ENCODE data around the gene TXNRD1.

TXNRD1 gene

DNA sequence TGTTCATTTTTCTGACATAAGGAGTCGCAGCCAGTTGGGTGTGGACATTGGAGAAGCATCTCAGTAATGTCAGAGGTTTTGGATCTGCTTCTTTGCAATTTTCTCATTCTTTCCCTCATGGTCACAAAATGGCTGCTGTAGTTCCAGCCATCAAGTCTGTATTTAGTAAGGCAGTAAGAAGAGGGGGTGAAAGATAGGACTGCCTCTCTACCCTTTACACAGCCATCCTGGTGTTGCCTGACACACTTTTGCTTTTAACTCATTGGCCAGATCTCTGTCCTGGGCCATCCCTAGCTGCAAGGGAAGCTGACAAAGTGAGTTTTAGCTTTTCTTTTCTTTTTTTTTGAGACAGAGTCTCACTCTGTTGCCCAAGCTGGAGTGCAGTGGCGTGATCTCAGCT lies 154.1 kb downstream of the TXNRD1 start:
- H3K27ac ChIP-seq (ENCODE audit: low read depth in 2 of 2, low read length in 2 of 2): no peak overlapping the region
- no peaks in the 10 kb centered on the region for H3K27me3 ChIP-seq (ENCODE audit: control insufficient read depth in 2 of 2, insufficient read depth in 2 of 2, low read length in 2 of 2)
- no peaks in the 10 kb centered on the region for H3K4me1 ChIP-seq (ENCODE audit: control insufficient read depth in 2 of 2, insufficient read depth in 2 of 2, low read length in 2 of 2)
- peaks cover 2 to 8% of the 10 kb centered on the region in 2 donors for H3K9me3 ChIP-seq (ENCODE audit: control insufficient read depth in 2 of 2, low read length in 2 of 2)
- no peaks in the 10 kb centered on the region for H3K36me3 ChIP-seq (ENCODE audit: control insufficient read depth in 2 of 2, insufficient read depth in 2 of 2, low read length in 2 of 2)
- H3K9ac ChIP-seq (ENCODE audit: low read depth in 1 of 2, low read length in 2 of 2): no peak overlapping the region
- H3K4me3 ChIP-seq (ENCODE audit: low read length in 2 of 2): no peak overlapping the region

DNA sequence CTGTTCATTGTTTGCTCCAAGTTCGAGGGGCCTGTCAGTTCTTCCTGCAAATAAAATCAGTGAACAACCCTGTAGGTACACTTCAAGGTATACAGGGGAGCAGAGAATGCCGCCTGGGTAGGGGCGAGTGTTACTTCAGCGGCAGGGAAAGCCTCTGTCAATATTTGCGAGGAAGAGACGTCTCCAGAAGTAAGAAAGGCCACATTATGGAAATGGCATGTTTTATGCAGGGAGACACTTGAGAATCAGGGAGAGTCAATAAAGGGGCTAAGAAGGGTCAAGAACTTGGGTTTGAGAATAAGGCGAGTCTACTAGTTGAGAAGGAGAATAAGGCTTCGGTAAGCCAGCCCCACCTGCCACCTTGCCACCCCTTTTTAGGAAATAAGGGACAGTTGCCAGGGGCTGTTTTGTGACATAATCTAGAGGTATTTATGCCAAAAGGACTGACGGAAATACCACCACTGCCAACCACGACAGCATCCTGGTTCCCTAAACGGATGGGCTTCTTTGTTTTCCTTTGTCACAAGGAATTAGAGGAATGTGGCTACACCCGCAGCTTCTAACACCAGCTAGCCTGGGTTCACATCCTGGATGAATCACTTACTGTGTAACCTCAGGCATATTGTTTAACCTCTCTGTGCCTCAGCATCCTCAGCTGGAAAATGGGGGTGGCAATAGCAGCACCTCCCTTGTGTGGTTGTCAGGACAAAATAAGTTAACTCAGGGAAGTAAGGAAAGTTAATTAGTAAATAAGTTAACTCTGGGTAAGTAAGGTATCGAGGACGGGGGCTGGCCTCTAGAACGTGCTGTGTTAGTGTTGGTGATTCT lies 155.7 kb downstream of the TXNRD1 start:
- peaks cover 2 to 8% of the 10 kb centered on the region in 2 donors for H3K9me3 ChIP-seq (ENCODE audit: control insufficient read depth in 2 of 2, low read length in 2 of 2)
- H3K4me1 ChIP-seq (ENCODE audit: control insufficient read depth in 2 of 2, insufficient read depth in 2 of 2, low read length in 2 of 2): no peaks in the 10 kb centered on the region
- H3K9ac ChIP-seq (ENCODE audit: low read depth in 1 of 2, low read length in 2 of 2): no peak overlapping the region
- no peaks in the 10 kb centered on the region for H3K27me3 ChIP-seq (ENCODE audit: control insufficient read depth in 2 of 2, insufficient read depth in 2 of 2, low read length in 2 of 2)
- H3K4me3 ChIP-seq (ENCODE audit: low read length in 2 of 2): no peak overlapping the region
- no peak overlapping the region for H3K27ac ChIP-seq (ENCODE audit: low read depth in 2 of 2, low read length in 2 of 2)
- no peaks in the 10 kb centered on the region for H3K36me3 ChIP-seq (ENCODE audit: control insufficient read depth in 2 of 2, insufficient read depth in 2 of 2, low read length in 2 of 2)

DNA sequence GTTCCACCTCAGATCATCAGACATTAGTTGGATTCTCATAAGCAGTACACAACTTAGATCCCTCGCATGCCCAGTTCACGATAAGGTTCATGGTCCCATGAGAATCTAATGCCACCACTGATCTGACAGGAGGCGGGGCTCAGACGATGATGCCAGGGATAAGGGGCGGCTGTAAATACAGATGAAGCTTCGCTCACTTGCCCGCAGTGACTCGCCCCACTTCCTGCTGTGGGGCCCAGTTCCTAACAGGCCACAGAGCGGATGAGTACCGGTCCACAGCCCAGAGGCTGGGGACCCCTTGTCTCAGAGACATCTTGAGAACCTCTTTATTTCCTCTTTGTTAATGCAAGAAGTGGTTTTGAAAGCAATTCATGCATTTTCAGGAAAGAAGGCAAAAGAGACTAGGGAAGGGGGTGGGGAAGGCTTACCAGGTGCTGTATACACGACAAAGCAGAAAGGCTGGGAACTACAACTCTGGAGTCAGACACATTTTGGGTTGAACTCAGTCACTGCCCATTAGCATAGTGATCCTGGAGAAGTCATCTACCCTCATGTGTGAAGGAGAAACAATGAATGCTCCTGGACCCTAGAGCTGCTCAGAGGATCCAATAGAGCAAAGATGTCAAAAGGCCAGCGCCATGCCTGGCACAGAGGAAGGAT lies 156.6 kb downstream of the TXNRD1 start:
- H3K4me1 ChIP-seq (ENCODE audit: control insufficient read depth in 2 of 2, insufficient read depth in 2 of 2, low read length in 2 of 2): no peaks in the 10 kb centered on the region
- H3K27ac ChIP-seq (ENCODE audit: low read depth in 2 of 2, low read length in 2 of 2): no peak overlapping the region
- no peaks in the 10 kb centered on the region for H3K27me3 ChIP-seq (ENCODE audit: control insufficient read depth in 2 of 2, insufficient read depth in 2 of 2, low read length in 2 of 2)
- no peaks in the 10 kb centered on the region for H3K36me3 ChIP-seq (ENCODE audit: control insufficient read depth in 2 of 2, insufficient read depth in 2 of 2, low read length in 2 of 2)
- no peak overlapping the region for H3K9ac ChIP-seq (ENCODE audit: low read depth in 1 of 2, low read length in 2 of 2)
- no peak overlapping the region for H3K4me3 ChIP-seq (ENCODE audit: low read length in 2 of 2)
- H3K9me3 ChIP-seq (ENCODE audit: control insufficient read depth in 2 of 2, low read length in 2 of 2): peaks cover 2 to 8% of the 10 kb centered on the region in 2 donors

DNA sequence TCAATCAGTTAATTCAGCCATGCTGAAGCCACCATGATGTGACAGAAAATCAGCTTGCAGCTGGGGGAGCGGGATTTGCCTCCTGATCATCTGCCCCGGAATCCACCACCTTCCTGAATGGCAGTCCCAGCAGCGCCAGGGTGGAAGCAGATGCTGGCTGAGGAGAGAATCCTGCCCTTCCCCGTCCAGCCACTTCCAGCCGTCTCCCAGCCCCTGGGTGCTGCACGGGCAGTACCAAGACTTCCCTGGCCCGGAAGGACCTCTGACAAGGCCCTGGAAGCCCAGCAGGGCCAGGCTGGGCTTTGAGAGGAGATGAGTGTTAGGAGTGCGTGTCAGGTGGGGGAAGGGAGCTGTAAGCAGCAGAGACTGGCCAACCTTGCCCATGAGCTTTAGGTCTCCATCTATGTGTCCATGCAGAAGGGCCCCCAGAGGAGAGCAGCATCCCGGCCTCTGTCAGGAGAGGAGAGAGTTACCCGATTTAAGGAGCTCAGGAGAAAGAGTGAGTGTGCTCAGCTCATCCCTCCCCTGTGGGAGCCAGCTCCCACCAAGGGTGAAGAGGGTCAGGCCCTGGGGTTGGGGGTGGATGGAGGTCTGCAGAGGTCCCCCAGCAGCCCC lies 157.2 kb downstream of the TXNRD1 start:
- peaks cover 2 to 8% of the 10 kb centered on the region in 2 donors for H3K9me3 ChIP-seq (ENCODE audit: control insufficient read depth in 2 of 2, low read length in 2 of 2)
- H3K36me3 ChIP-seq (ENCODE audit: control insufficient read depth in 2 of 2, insufficient read depth in 2 of 2, low read length in 2 of 2): no peaks in the 10 kb centered on the region
- H3K27ac ChIP-seq (ENCODE audit: low read depth in 2 of 2, low read length in 2 of 2): no peak overlapping the region
- no peaks in the 10 kb centered on the region for H3K4me1 ChIP-seq (ENCODE audit: control insufficient read depth in 2 of 2, insufficient read depth in 2 of 2, low read length in 2 of 2)
- H3K27me3 ChIP-seq (ENCODE audit: control insufficient read depth in 2 of 2, insufficient read depth in 2 of 2, low read length in 2 of 2): no peaks in the 10 kb centered on the region
- H3K9ac ChIP-seq (ENCODE audit: low read depth in 1 of 2, low read length in 2 of 2): no peak overlapping the region
- H3K4me3 ChIP-seq (ENCODE audit: low read length in 2 of 2): no peak overlapping the region

DNA sequence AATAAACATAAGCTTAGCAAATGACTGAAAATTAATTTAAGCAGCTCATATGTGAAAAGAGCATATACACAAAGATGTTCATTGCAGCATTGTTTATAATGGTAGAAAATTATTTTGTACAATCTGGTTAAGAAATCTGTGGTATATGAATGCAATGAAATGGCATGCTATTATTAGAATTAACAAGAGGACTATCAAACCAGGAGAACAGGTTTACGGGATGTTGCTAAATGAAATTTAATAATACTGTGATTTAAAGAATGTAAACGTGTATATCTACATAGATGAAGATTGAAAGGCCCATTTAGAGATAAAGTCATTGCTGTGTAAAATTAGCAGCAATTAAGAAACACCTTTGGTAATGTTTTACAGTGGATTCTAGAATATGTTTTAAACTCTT lies 158.5 kb downstream of the TXNRD1 start:
- peaks cover 2 to 6% of the 10 kb centered on the region in 2 donors for H3K9me3 ChIP-seq (ENCODE audit: control insufficient read depth in 2 of 2, low read length in 2 of 2)
- H3K27me3 ChIP-seq (ENCODE audit: control insufficient read depth in 2 of 2, insufficient read depth in 2 of 2, low read length in 2 of 2): no peaks in the 10 kb centered on the region
- no peak overlapping the region for H3K27ac ChIP-seq (ENCODE audit: low read depth in 2 of 2, low read length in 2 of 2)
- no peak overlapping the region for H3K9ac ChIP-seq (ENCODE audit: low read depth in 1 of 2, low read length in 2 of 2)
- no peaks in the 10 kb centered on the region for H3K36me3 ChIP-seq (ENCODE audit: control insufficient read depth in 2 of 2, insufficient read depth in 2 of 2, low read length in 2 of 2)
- H3K4me1 ChIP-seq (ENCODE audit: control insufficient read depth in 2 of 2, insufficient read depth in 2 of 2, low read length in 2 of 2): no peaks in the 10 kb centered on the region
- no peak overlapping the region for H3K4me3 ChIP-seq (ENCODE audit: low read length in 2 of 2)

DNA sequence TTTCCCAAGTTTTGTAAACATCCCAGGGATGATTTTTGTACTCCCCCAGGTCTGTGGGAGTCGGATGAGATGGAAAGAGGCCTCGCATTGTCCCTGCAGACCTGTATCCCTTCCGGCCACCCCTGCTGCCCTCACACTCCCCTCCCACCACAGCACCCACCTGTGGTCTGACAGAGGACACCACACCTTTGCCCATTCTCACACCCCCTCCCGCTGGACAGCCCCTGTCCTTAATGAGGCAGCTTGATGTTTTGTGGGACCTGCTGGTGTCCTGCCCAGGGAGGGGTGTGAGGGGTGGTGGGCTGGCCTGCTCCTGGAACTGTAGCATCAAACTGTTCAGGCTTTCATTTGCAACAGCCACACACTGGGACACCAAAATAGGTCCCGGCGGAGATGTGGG lies 159.2 kb downstream of the TXNRD1 start:
- H3K9me3 ChIP-seq (ENCODE audit: control insufficient read depth in 2 of 2, low read length in 2 of 2): peaks cover 0 to under 1% of the 10 kb centered on the region in 2 donors
- no peak overlapping the region for H3K4me3 ChIP-seq (ENCODE audit: low read length in 2 of 2)
- no peaks in the 10 kb centered on the region for H3K36me3 ChIP-seq (ENCODE audit: control insufficient read depth in 2 of 2, insufficient read depth in 2 of 2, low read length in 2 of 2)
- no peaks in the 10 kb centered on the region for H3K4me1 ChIP-seq (ENCODE audit: control insufficient read depth in 2 of 2, insufficient read depth in 2 of 2, low read length in 2 of 2)
- H3K27me3 ChIP-seq (ENCODE audit: control insufficient read depth in 2 of 2, insufficient read depth in 2 of 2, low read length in 2 of 2): no peaks in the 10 kb centered on the region
- H3K9ac ChIP-seq (ENCODE audit: low read depth in 1 of 2, low read length in 2 of 2): no peak overlapping the region
- H3K27ac ChIP-seq (ENCODE audit: low read depth in 2 of 2, low read length in 2 of 2): no peak overlapping the region

DNA sequence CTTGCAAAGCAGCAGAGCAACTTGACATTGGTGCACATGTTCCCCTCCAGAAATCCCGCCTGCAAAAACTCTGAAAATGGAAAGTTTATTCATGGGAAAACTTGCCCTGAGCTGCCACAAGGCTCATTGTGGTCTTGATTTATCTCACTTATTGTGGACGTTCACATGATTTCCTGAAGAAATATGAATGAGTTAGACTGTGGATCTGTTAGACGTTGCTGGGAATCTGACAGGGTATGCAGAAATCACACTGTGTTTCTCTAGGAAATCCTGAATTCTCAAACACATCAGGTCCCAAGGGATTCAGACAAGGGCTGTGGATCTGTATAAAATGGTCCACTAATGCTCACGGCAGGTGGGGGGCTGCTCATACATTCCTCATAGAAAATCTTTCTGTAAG lies 160.2 kb downstream of the TXNRD1 start:
- Histone ChIP-seq H3K27me3 (ENCODE audit: control insufficient read depth in 2 of 2, insufficient read depth in 2 of 2, low read length in 2 of 2) (no peaks in the 10 kb centered on the region), H3K9me3 (ENCODE audit: control insufficient read depth in 2 of 2, low read length in 2 of 2) (no peaks in the 10 kb centered on the region), H3K4me3 (ENCODE audit: low read length in 2 of 2) (no peak overlapping the region), H3K9ac (ENCODE audit: low read depth in 1 of 2, low read length in 2 of 2) (no peak overlapping the region), H3K27ac (ENCODE audit: low read depth in 2 of 2, low read length in 2 of 2) (no peak overlapping the region), H3K36me3 (ENCODE audit: control insufficient read depth in 2 of 2, insufficient read depth in 2 of 2, low read length in 2 of 2) (no peaks in the 10 kb centered on the region), H3K4me1 (ENCODE audit: control insufficient read depth in 2 of 2, insufficient read depth in 2 of 2, low read length in 2 of 2) (no peaks in the 10 kb centered on the region)

DNA sequence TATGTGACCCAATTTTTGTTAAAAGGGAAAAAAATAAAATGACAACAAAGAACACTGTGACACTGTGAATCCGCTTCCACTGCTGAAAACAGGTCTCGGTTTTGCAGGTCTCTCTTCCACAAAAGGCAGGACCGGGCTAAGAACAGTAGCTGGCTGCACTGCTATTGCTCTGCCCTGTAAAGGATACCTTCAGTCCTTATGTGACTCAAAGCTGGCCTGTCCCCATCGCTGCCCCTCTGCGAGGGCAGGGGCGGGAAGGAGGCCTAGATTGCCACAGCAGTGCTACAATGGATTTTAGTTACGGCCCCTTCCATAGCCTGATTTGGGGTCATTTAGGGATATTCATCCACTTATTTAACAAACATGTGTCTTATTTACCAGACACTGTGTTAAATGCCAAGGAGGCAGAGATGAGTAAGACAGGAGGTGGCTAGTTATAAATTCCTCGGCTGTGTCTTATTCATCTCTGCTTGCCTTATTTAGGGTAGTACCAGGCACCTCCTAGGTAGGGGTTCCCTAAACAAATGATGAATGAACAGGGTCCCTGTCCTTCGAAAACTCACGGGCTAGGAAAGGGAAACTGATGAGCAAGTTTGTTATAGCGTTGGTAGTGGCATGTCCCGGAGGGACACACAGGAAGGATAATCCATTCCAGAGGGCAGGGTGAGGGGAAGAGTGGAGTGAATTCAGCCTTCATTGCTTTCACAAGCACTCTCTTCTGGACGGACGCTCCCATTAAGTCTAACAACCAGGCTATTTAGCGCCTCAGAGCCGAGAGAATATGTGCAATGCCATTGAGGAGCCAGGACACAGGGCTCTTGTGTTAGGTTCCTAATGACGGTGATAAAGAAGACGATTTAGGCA lies 161.3 kb downstream of the TXNRD1 start:
- H3K27ac ChIP-seq (ENCODE audit: low read depth in 2 of 2, low read length in 2 of 2): no peak overlapping the region
- H3K27me3 ChIP-seq (ENCODE audit: control insufficient read depth in 2 of 2, insufficient read depth in 2 of 2, low read length in 2 of 2): peaks cover 0 to 2% of the 10 kb centered on the region in 2 donors
- H3K9ac ChIP-seq (ENCODE audit: low read depth in 1 of 2, low read length in 2 of 2): no peak overlapping the region
- no peak overlapping the region for H3K4me3 ChIP-seq (ENCODE audit: low read length in 2 of 2)
- no peaks in the 10 kb centered on the region for H3K36me3 ChIP-seq (ENCODE audit: control insufficient read depth in 2 of 2, insufficient read depth in 2 of 2, low read length in 2 of 2)
- H3K4me1 ChIP-seq (ENCODE audit: control insufficient read depth in 2 of 2, insufficient read depth in 2 of 2, low read length in 2 of 2): no peaks in the 10 kb centered on the region
- no peaks in the 10 kb centered on the region for H3K9me3 ChIP-seq (ENCODE audit: control insufficient read depth in 2 of 2, low read length in 2 of 2)

DNA sequence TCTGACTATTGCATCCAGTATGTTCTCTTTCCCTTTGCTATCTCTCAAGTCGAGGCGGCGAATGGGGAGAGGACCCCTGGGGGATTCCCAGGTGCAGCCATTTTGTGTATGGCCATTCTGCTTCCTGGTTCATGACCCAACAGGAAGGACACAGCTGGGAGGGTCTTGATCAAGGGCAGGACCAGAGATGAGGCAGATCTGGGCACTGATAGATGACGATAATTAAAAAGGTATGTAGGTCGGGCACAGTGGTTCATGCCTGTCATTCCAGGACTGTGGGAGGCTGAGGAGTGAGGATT lies 161.9 kb downstream of the TXNRD1 start:
- H3K36me3 ChIP-seq (ENCODE audit: control insufficient read depth in 2 of 2, insufficient read depth in 2 of 2, low read length in 2 of 2): no peaks in the 10 kb centered on the region
- H3K27me3 ChIP-seq (ENCODE audit: control insufficient read depth in 2 of 2, insufficient read depth in 2 of 2, low read length in 2 of 2): peaks cover 0 to 2% of the 10 kb centered on the region in 2 donors
- H3K4me3 ChIP-seq (ENCODE audit: low read length in 2 of 2): no peak overlapping the region
- H3K4me1 ChIP-seq (ENCODE audit: control insufficient read depth in 2 of 2, insufficient read depth in 2 of 2, low read length in 2 of 2): no peaks in the 10 kb centered on the region
- no peak overlapping the region for H3K27ac ChIP-seq (ENCODE audit: low read depth in 2 of 2, low read length in 2 of 2)
- no peaks in the 10 kb centered on the region for H3K9me3 ChIP-seq (ENCODE audit: control insufficient read depth in 2 of 2, low read length in 2 of 2)
- no peak overlapping the region for H3K9ac ChIP-seq (ENCODE audit: low read depth in 1 of 2, low read length in 2 of 2)

DNA sequence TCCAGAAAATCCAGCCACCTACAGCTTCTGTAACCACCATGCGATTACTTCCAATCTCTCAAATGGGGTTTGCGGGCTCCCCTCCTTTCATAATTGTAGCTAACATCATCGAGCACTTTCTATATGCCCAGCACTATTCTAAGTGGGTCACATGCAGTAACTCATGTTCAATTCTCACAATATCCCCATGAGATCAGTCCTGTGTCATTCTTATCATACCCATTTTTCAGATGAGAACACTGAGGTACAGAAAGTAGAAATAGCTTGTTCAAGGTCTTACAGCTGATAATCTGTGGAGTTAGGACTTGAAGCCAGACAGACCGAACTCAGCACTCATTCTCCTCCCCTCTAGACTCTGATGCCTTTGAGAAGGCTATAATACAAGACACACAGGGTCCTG lies 162.8 kb downstream of the TXNRD1 start:
- no peak overlapping the region for H3K27ac ChIP-seq (ENCODE audit: low read depth in 2 of 2, low read length in 2 of 2)
- H3K4me3 ChIP-seq (ENCODE audit: low read length in 2 of 2): no peak overlapping the region
- no peaks in the 10 kb centered on the region for H3K36me3 ChIP-seq (ENCODE audit: control insufficient read depth in 2 of 2, insufficient read depth in 2 of 2, low read length in 2 of 2)
- H3K27me3 ChIP-seq (ENCODE audit: control insufficient read depth in 2 of 2, insufficient read depth in 2 of 2, low read length in 2 of 2): peaks cover 0 to 2% of the 10 kb centered on the region in 2 donors
- no peaks in the 10 kb centered on the region for H3K9me3 ChIP-seq (ENCODE audit: control insufficient read depth in 2 of 2, low read length in 2 of 2)
- no peaks in the 10 kb centered on the region for H3K4me1 ChIP-seq (ENCODE audit: control insufficient read depth in 2 of 2, insufficient read depth in 2 of 2, low read length in 2 of 2)
- H3K9ac ChIP-seq (ENCODE audit: low read depth in 1 of 2, low read length in 2 of 2): no peak overlapping the region

All from mucosa of rectum (tissue), 2 donors.